HL-60 (cell line): ENCODE results near the gene SEMA3D.

Experiments used
- DNase-seq, 2 experiments: peaks; one replicate each; pipeline ENCODE4 v3.0.0-alpha.2; 2010 to 2020; ENCODE audit warnings: low read depth in 1 of 2, low spot score in 1 of 2
- H3K27ac ChIP-seq: fragments of 250-450 bp; sonication (Bioruptor Pico); replicated peaks from 2 replicates; pipeline ENCODE4 v1.5.1; 2020; ENCODE audit warnings: mild to moderate bottlenecking, moderate library complexity
- H3K27me3 ChIP-seq: fragments of 250-450 bp; sonication (Bioruptor Pico); 2 replicates; pipeline ENCODE4 v1.5.1; 2021; ENCODE audit warnings: mild to moderate bottlenecking, moderate library complexity; ENCODE audit not compliant: insufficient read depth, poor library complexity, severe bottlenecking
- H3K4me3 ChIP-seq: replicated peaks from 2 replicates; pipeline ENCODE4 v1.5.1; 2011; ENCODE audit warnings: mild to moderate bottlenecking, control low read depth, low read length; ENCODE audit not compliant: insufficient read depth
- CTCF ChIP-seq: IDR thresholded peaks from one replicate; pipeline ENCODE4 v1.5.1; 2011; ENCODE audit warnings: low read length, control low read depth, inconsistent platforms; ENCODE audit not compliant: insufficient read depth
- GABPA ChIP-seq: IDR thresholded peaks from 2 replicates; pipeline ENCODE4 v1.6.1; 2012; ENCODE audit warnings: low read depth
- POLR2AphosphoS5 ChIP-seq: IDR thresholded peaks from 2 replicates; pipeline ENCODE4 v1.6.1; 2012; ENCODE audit warnings: low read depth
- REST ChIP-seq: IDR thresholded peaks from 2 replicates; pipeline ENCODE4 v1.6.1; 2012; ENCODE audit warnings: low read depth; ENCODE audit not compliant: insufficient replicate concordance
- SPI1 ChIP-seq: IDR thresholded peaks from 2 replicates; pipeline ENCODE4 v1.6.1; 2012; ENCODE audit warnings: low read depth, mild to moderate bottlenecking, borderline replicate concordance

SEMA3D gene

GRCh38 chr7:85167636-85168035 is 19.2 kb downstream of the SEMA3D start:
- no peak overlapping the region for H3K4me3 ChIP-seq
- no peak overlapping the region for H3K27ac ChIP-seq
- no peaks in the 10 kb centered on the region for H3K27me3 ChIP-seq
- DNase-seq, result no peak
- TF ChIP-seq CTCF, result no peak
- TF ChIP-seq REST, result no peak
- no peak for TF ChIP-seq POLR2AphosphoS5
- TF ChIP-seq SPI1, result no peak
- TF ChIP-seq GABPA, result no peak

GRCh38 chr7:85165263-85165662 is 21.6 kb downstream of the SEMA3D start:
- H3K27me3 ChIP-seq, result no peaks in the 10 kb centered on the region
- H3K4me3 ChIP-seq, result no peak overlapping the region
- no peak for TF ChIP-seq CTCF
- TF ChIP-seq REST, result no peak
- TF ChIP-seq POLR2AphosphoS5, result no peak
- no peak for TF ChIP-seq GABPA
- TF ChIP-seq SPI1, result no peak
- DNase-seq, result no peak
- no peak overlapping the region for H3K27ac ChIP-seq

- TF ChIP-seq POLR2AphosphoS5, result no peak
- TF ChIP-seq GABPA, result no peak
- no peak for TF ChIP-seq SPI1
- TF ChIP-seq REST, result no peak
- no peak for TF ChIP-seq CTCF
- H3K4me3 ChIP-seq, result no peak overlapping the region
- no peak for DNase-seq
- H3K27ac ChIP-seq, result no peak overlapping the region
- no peaks in the 10 kb centered on the region for H3K27me3 ChIP-seq
Observed at GRCh38 chr7:85164376-85164775, 22.5 kb downstream of the SEMA3D start.
